ENCODE data around the gene HOXB13.

Gene HOXB13

GRCh38 chr17:48730240-48730550 is 1.6 kb upstream of the HOXB13 start:
- TF ChIP-seq, protein P1, sequence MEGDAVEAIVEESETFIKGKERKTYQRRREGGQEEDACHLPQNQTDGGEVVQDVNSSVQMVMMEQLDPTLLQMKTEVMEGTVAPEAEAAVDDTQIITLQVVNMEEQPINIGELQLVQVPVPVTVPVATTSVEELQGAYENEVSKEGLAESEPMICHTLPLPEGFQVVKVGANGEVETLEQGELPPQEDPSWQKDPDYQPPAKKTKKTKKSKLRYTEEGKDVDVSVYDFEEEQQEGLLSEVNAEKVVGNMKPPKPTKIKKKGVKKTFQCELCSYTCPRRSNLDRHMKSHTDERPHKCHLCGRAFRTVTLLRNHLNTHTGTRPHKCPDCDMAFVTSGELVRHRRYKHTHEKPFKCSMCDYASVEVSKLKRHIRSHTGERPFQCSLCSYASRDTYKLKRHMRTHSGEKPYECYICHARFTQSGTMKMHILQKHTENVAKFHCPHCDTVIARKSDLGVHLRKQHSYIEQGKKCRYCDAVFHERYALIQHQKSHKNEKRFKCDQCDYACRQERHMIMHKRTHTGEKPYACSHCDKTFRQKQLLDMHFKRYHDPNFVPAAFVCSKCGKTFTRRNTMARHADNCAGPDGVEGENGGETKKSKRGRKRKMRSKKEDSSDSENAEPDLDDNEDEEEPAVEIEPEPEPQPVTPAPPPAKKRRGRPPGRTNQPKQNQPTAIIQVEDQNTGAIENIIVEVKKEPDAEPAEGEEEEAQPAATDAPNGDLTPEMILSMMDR (IDR thresholded peaks at IDR 0.05; ENCODE audit: insufficient read depth, low read length, missing control alignments), result no peak
- POLR2A ChIA-PET, result no interaction called here
- DNase-seq (ENCODE audit: low read depth, low spot score), result no peak
- H3K4me3 ChIP-seq (ENCODE audit: low read depth, low read length), result no peak overlapping the region
- CTCF ChIA-PET, result interaction anchor here (2.1 to 19.2 kb wide), 4 partner anchors 60 to 149 kb away, joined by 6 to 353 read pairs (median 10); no protein-coding TSS in a partner anchor

DNA sequence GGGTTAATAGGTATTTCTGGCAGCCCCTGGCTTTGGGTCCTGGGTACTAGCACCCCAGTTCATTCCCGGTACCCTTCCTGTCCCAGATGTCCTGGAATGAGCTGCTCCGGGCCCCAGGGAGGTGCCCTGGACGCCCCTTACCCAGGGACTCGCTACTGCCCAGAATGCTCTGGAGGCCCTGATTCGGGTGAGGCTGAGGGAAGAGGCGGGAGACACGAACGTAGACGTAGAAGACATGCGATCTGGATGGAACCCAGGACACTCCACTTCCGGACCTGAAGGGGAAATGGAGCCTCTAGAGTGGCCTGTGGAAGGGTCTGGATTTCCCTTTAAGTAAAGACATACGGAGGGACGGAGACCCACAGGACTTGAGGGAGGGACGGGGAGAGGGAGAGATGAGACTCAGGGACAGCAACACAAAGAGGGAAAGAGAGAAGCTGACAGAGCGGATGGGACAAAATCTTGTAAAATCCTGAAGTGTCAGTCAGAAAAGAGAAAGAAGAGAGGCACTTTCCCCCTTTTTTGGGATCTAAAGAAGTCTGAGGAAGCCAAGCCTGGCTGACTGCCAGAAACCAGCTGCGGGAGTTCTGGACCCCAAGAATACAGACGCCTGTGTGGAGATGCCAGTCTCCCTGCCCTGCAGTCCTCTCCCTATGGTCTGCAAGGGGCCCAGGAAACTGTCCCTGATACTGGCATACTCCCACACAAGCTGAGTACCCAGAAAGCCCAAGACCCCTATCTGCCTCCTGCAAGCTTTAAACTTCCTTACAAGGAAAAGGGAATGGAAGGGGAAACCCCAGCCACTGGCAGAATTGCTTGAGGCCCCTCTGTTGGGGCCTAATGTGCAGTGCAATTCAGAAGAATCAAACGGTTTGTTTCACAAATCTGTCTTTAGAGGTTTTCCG is 1.0 kb upstream of the HOXB13 start:
- ChIA-PET POLR2A (no interaction called here), CTCF (interaction anchor here (2.9 to 19.2 kb wide), 2 partner anchors 61 to 149 kb away, joined by 14 to 353 read pairs; no protein-coding TSS in a partner anchor)
- TF ChIP-seq, protein P1 (IDR thresholded peaks at IDR 0.05; ENCODE audit: insufficient read depth, low read length, missing control alignments), result no peak
- DNase-seq (ENCODE audit: low read depth, low spot score), result no peak
- H3K4me3 ChIP-seq (ENCODE audit: low read depth, low read length), result no peak overlapping the region

GRCh38 chr17:48727415-48728175 is 955 bp downstream of the HOXB13 start:
- ChIA-PET CTCF (interaction anchor here (0.8 to 19.2 kb wide), 9 partner anchors 7 to 157 kb away, joined by 3 to 353 read pairs (median 5); no protein-coding TSS in a partner anchor), POLR2A (no interaction called here)
- no peak for DNase-seq (ENCODE audit: low read depth, low spot score)
- no peak overlapping the region for H3K4me3 ChIP-seq (ENCODE audit: low read depth, low read length)
- TF ChIP-seq, protein P1 (IDR thresholded peaks at IDR 0.05; ENCODE audit: insufficient read depth, low read length, missing control alignments), result no peak

GRCh38 chr17:48726916-48727286 is 1.6 kb downstream of the HOXB13 start:
- ChIA-PET POLR2A (no interaction called here), CTCF (interaction anchor here (0.8 to 19.2 kb wide), 10 partner anchors 8 to 157 kb away, joined by 3 to 353 read pairs (median 26); no protein-coding TSS in a partner anchor)
- H3K4me3 ChIP-seq (ENCODE audit: low read depth, low read length), result no peak overlapping the region
- no peak for DNase-seq (ENCODE audit: low read depth, low spot score)
- TF ChIP-seq, protein P1 (IDR thresholded peaks at IDR 0.05; ENCODE audit: insufficient read depth, low read length, missing control alignments), result no peak

DNA sequence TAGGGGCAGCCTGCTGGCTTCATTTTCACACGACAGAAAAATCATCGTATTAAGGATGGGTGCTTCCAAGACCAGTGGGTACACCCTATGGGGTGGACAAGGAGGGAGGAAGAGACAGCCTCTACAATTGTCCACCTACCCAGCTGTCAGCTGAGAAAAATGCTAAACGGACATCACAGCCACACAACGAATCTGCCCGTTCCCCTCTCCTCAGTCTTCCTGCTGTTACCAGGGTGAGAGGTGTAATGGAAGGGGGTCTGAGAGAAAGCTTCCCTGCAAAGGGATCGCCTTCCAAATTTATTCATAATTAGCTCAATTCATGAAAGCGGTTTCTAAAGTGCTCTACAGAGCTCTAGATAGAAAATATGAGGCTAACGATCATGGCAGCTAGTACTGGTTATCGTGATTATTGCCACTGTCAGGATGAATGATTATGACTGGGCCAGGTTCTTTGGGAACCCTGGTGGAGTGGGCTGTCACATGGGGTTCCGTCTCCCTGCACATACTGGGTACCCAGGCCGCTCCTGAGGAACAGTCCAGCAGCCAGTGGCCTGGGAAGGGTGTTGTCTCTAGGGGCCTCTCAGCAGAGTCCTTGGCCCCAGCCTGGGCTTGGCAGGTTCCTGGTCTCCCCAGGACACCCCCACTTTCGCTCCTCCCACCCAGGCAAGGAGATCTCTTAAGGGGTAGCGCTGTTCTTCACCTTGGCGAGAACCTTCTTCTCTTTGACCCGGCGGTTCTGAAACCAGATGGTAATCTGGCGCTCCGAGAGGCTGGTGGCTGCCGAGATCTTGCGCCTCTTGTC is 2.2 kb downstream of the HOXB13 start:
- TF ChIP-seq, protein P1 (IDR thresholded peaks at IDR 0.05; ENCODE audit: insufficient read depth, low read length, missing control alignments), result no peak
- ChIA-PET CTCF (interaction anchor here (0.8 to 19.2 kb wide), 11 partner anchors 9 to 158 kb away, joined by 3 to 353 read pairs (median 26); no protein-coding TSS in a partner anchor), POLR2A (no interaction called here)
- H3K4me3 ChIP-seq (ENCODE audit: low read depth, low read length), result no peak overlapping the region
- DNase-seq (ENCODE audit: low read depth, low spot score), result no peak
